ENCODE data around the gene PPM1H.

GRCh38 chr12:62930546-62931425, 4.2 kb downstream of the PPM1H start:
- TF ChIP-seq POLR2A (IDR thresholded peaks at IDR 0.05) (no peak), CTCF (IDR thresholded peaks at IDR 0.05) (no peak)
